T-helper 2 cell treated with Interferon-gamma antibody and Interleukin-4, amounts not matched to agents 5 μg/mL and 100 μg/mL, for 36 hours (primary cell): Measurements from ENCODE around the gene SURF6.

Experiments
- DNase-seq: peaks from one replicate; pipeline ENCODE4 v3.0.0; 2021; ENCODE audit warnings: low spot score
- H3K27ac Mint-ChIP-seq: one replicate; pipeline ENCODE4 v1.8.0; 2021; ENCODE audit warnings: mild to moderate bottlenecking, mixed read lengths
- H3K27me3 Mint-ChIP-seq: one replicate; pipeline ENCODE4 v1.8.0; 2021; ENCODE audit warnings: low read depth, mixed read lengths
- H3K36me3 Mint-ChIP-seq: one replicate; pipeline ENCODE4 v1.8.0; 2021; ENCODE audit warnings: low read depth, mixed read lengths
- H3K4me1 Mint-ChIP-seq: one replicate; pipeline ENCODE4 v1.8.0; 2021; ENCODE audit warnings: low read depth, mixed read lengths
- H3K4me3 Mint-ChIP-seq: one replicate; pipeline ENCODE4 v1.8.0; 2022; ENCODE audit warnings: mild to moderate bottlenecking, moderate library complexity, mixed read lengths
- H3K9me3 Mint-ChIP-seq: one replicate; pipeline ENCODE4 v1.8.0; 2021; ENCODE audit warnings: mixed read lengths

SURF6 gene

GRCh38 chr9:133359399-133360175, 23.6 kb upstream of the SURF6 start:
- Mint-ChIP-seq H3K36me3 (peaks cover 39% of the 10 kb centered on the region), H3K27ac (no peak overlapping the region), H3K9me3 (no peaks in the 10 kb centered on the region), H3K4me1 (peaks cover 15% of the 10 kb centered on the region), H3K4me3 (no peak overlapping the region), H3K27me3 (no peaks in the 10 kb centered on the region)
- DNase-seq = no peak

GRCh38 chr9:133357656-133358055, 21.7 kb upstream of the SURF6 start:
- H3K36me3 Mint-ChIP-seq = peaks cover 29% of the 10 kb centered on the region
- H3K4me1 Mint-ChIP-seq = peaks cover 16% of the 10 kb centered on the region
- peak overlapping the region; percentile 77 for H3K4me3 Mint-ChIP-seq
- no peaks in the 10 kb centered on the region for H3K9me3 Mint-ChIP-seq
- no peak overlapping the region for H3K27ac Mint-ChIP-seq
- no peak for DNase-seq
- no peaks in the 10 kb centered on the region for H3K27me3 Mint-ChIP-seq

DNA sequence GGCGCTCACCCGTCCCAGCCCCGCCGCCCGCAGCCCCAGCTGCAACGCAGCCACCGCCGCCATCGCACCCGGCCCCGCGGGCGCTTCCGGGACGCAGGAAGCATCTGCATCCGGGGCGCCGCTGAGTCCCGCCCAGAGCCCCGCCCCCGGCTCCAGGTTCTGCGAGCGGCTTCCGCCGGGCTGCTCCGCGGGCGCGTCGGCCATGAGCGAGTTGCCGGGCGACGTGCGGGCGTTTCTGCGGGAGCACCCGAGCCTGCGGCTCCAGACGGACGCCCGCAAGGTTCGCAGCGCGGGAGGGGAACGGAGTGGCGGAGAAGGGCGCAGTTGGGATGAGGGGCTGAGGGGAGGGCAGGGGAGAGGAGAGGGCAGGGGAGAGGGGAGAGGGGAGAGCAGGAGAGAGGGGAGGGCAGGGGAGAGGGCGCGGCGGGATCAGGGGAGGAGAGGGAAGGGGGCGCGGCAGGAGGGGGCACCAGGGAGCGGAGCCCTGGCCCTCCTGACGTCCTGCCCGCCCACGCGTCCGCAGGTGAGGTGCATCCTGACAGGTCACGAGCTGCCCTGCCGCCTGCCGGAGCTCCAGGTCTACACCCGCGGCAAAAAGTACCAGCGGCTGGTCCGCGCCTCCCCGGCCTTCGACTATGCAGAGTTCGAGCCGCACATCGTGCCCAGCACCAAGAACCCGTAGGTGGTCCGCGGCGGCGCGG, 20.6 kb upstream of the SURF6 start, which contains the start of the genes SURF1 and SURF2:
SURF1 (minus strand) TSS at position 97 of the 701 bp plus-strand sequence; CDS start at position 63, 34 bp downstream.
SURF2 (plus strand) TSS at position 160 of the 701 bp plus-strand sequence; CDS start at position 203, 43 bp downstream.
- H3K4me3 Mint-ChIP-seq = peak within 1 kb of the TSS; percentile 90

GRCh38 chr9:133355881-133356357, 19.9 kb upstream of the SURF6 start:
- H3K4me3 Mint-ChIP-seq = peak overlapping the region; percentile 90
- H3K36me3 Mint-ChIP-seq = peaks cover 32% of the 10 kb centered on the region
- peaks cover 14% of the 10 kb centered on the region for H3K4me1 Mint-ChIP-seq
- H3K9me3 Mint-ChIP-seq = no peaks in the 10 kb centered on the region
- DNase-seq = no peak
- peak overlapping the region; percentile 90 for H3K27ac Mint-ChIP-seq
- no peaks in the 10 kb centered on the region for H3K27me3 Mint-ChIP-seq

More for the DNA sequence above, 20.6 kb upstream of the SURF6 start, which contains the start of the genes SURF1 and SURF2:
- peak within 1 kb of the TSS; percentile 90 for H3K27ac Mint-ChIP-seq
- DNase-seq = peak; percentile 86
- peaks cover 32% of the 10 kb centered on the region for H3K36me3 Mint-ChIP-seq
- H3K4me1 Mint-ChIP-seq = peaks cover 14% of the 10 kb centered on the region
- no peaks in the 10 kb centered on the region for H3K9me3 Mint-ChIP-seq
- H3K27me3 Mint-ChIP-seq = no peaks in the 10 kb centered on the region

- DNase-seq = no peak
- Mint-ChIP-seq H3K27ac (peak overlapping the region; percentile 10), H3K4me3 (peak overlapping the region; percentile 90), H3K27me3 (no peaks in the 10 kb centered on the region), H3K9me3 (no peaks in the 10 kb centered on the region), H3K36me3 (peaks cover 40% of the 10 kb centered on the region), H3K4me1 (peaks cover 22% of the 10 kb centered on the region)
These were observed 18.8 kb upstream of the SURF6 start for GRCh38 chr9:133354766-133355165.

GRCh38 chr9:133353548-133353947, 17.6 kb upstream of the SURF6 start:
- H3K4me3 Mint-ChIP-seq = no peak overlapping the region
- no peak overlapping the region for H3K27ac Mint-ChIP-seq
- no peak for DNase-seq
- H3K27me3 Mint-ChIP-seq = no peaks in the 10 kb centered on the region
- peaks cover 27% of the 10 kb centered on the region for H3K4me1 Mint-ChIP-seq
- no peaks in the 10 kb centered on the region for H3K9me3 Mint-ChIP-seq
- H3K36me3 Mint-ChIP-seq = peaks cover 48% of the 10 kb centered on the region

- Mint-ChIP-seq H3K9me3 (no peaks in the 10 kb centered on the region), H3K27ac (peak overlapping the region; percentile 26), H3K36me3 (peaks cover 55% of the 10 kb centered on the region), H3K4me1 (peaks cover 22% of the 10 kb centered on the region), H3K4me3 (no peak overlapping the region), H3K27me3 (no peaks in the 10 kb centered on the region)
- DNase-seq = no peak
These were observed 16.8 kb upstream of the SURF6 start for GRCh38 chr9:133352635-133353340.

- Mint-ChIP-seq H3K4me3 (no peak overlapping the region), H3K9me3 (no peaks in the 10 kb centered on the region), H3K27me3 (no peaks in the 10 kb centered on the region), H3K4me1 (peaks cover 21% of the 10 kb centered on the region), H3K27ac (no peak overlapping the region), H3K36me3 (peaks cover 54% of the 10 kb centered on the region)
- DNase-seq = no peak
These were observed 16.1 kb upstream of the SURF6 start for GRCh38 chr9:133351908-133352634.

DNA sequence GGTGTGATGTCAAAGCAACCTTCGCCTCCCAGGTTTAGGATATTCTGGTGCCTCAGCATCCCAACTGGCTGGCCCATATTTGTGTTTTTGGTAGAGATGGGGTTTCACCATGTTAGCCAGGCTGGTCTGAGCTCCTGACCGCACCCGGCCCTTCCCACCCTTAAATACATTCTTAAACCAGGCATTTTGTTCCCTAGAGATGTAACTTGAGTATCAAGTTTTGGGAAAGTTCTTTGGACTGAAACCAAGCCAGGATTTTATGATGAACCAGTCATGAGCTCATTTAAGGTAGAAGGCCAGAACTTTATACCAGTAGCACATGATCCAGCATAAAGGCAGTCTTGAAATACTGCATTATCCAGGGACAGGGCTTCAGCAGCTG, 15.5 kb upstream of the SURF6 start:
- Mint-ChIP-seq H3K36me3 (peaks cover 55% of the 10 kb centered on the region), H3K27me3 (no peaks in the 10 kb centered on the region), H3K4me1 (peaks cover 26% of the 10 kb centered on the region)

GRCh38 chr9:133349965-133350616, 14.1 kb upstream of the SURF6 start:
- DNase-seq = no peak
- no peaks in the 10 kb centered on the region for H3K27me3 Mint-ChIP-seq
- peak overlapping the region; percentile 99 for H3K4me3 Mint-ChIP-seq
- H3K36me3 Mint-ChIP-seq = peaks cover 59% of the 10 kb centered on the region
- peaks cover 33% of the 10 kb centered on the region for H3K4me1 Mint-ChIP-seq
- peak overlapping the region; percentile 98 for H3K27ac Mint-ChIP-seq
- H3K9me3 Mint-ChIP-seq = no peaks in the 10 kb centered on the region

More for the DNA sequence above, 15.5 kb upstream of the SURF6 start:
- Mint-ChIP-seq H3K4me3 (no peak overlapping the region), H3K27ac (no peak overlapping the region), H3K9me3 (no peaks in the 10 kb centered on the region)
- no peak for DNase-seq

DNA sequence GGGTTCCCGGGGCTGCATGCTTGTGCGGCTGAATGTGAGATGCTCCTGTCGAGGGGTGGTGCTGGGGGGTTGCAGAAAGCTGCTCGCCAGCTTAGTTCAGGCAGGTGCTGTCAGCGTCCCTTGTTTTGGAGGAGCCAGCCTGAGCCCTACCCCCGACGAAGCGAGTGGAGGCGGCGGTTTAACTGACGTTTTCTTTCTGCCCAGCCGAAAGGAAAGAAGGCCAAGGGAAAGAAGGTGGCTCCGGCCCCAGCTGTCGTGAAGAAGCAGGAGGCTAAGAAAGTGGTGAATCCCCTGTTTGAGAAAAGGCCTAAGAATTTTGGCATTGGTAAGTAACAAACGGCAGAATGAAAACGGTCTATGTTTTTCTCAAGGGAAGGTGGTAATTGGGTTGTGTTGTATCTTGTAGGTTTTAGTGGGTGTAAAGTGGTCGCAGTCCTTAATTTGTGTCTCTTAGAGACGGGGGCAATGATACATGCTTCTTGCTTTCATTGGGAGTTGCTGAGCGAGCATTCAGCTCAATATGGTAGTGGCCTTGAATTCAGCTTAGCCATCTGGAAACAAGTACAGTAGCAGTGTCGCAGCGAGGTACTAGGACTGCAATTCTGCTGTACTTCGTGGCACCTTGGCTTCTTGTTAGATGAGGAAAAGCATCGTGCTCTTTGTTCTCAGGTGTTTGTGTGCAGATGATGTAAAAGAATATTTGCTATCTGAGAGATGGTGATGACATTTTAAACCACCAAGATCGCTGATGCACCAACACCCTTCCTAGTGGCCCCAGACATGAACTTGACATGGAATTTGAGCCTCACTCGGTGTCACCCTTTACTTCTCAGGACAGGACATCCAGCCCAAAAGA, 13.0 kb upstream of the SURF6 start:
- Mint-ChIP-seq H3K36me3 (peaks cover 59% of the 10 kb centered on the region), H3K4me3 (peak overlapping the region; percentile 99), H3K9me3 (no peaks in the 10 kb centered on the region), H3K27ac (peak overlapping the region; percentile 98), H3K27me3 (no peaks in the 10 kb centered on the region), H3K4me1 (peaks cover 33% of the 10 kb centered on the region)
- DNase-seq = no peak

GRCh38 chr9:133347985-133348717, 12.2 kb upstream of the SURF6 start, which contains the start of the genes MED22 and RPL7A:
MED22 (minus strand) TSS chr9:133348131; CDS start chr9:133346662, 1,469 bp downstream.
RPL7A (plus strand) TSS chr9:133348218; CDS start chr9:133348244, 26 bp downstream.
- peak; percentile 92 for DNase-seq
- H3K4me1 Mint-ChIP-seq = peaks cover 31% of the 10 kb centered on the region
- H3K9me3 Mint-ChIP-seq = no peaks in the 10 kb centered on the region
- H3K4me3 Mint-ChIP-seq = peak within 1 kb of the TSS; percentile 99
- H3K27ac Mint-ChIP-seq = peak within 1 kb of the TSS; percentile 98
- peaks cover 56% of the 10 kb centered on the region for H3K36me3 Mint-ChIP-seq
- H3K27me3 Mint-ChIP-seq = no peaks in the 10 kb centered on the region
